SKM-1 treated with dmso at 0.1 percent for 144 hours (cell line): Measurements from ENCODE around the gene PTCHD1.

Source experiments
- DNase-seq: peaks from one replicate; lab custom pipeline; 2025; ENCODE audit not compliant: unreplicated experiment; lab: John Stamatoyannopoulos, UW

The PTCHD1 gene

DNA sequence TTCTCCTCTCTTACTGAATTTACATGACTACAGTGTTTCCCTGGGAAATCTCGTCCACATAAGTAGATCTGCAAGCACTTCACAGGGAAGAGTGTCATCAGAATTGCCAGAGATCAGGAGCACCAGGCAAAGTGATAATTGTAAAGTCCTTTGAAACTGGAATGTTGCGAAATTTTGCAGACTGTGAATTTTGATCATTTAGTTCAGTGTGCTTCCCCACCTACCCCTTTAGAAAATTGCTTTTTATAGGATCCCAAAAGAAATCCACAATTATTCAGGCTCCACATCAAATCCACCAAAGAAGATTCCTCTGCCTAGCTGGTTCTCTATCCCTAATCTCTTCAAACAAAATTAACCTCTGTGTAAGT lies 10.2 kb downstream of the PTCHD1 start:
- no peak for DNase-seq

DNA sequence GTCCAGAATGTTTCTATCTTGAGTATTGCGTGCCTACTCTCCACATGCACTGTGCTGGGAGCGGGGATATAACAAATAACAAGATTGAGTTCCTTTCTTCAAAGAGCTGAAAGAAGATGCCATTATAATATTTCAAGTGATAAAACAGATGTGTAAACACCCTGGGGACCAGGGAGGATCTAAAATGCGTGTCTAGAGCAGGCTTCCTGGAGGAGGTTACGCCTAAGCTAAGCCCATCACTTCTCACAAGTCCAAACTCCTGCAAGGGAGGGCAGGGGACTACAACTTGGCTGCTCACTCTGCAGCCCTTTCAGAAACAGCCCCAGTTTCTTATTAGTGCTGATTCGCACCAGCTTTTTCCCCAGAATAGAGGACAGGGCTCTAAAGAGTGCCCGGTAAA lies 21.5 kb downstream of the PTCHD1 start:
- no peak for DNase-seq

DNA sequence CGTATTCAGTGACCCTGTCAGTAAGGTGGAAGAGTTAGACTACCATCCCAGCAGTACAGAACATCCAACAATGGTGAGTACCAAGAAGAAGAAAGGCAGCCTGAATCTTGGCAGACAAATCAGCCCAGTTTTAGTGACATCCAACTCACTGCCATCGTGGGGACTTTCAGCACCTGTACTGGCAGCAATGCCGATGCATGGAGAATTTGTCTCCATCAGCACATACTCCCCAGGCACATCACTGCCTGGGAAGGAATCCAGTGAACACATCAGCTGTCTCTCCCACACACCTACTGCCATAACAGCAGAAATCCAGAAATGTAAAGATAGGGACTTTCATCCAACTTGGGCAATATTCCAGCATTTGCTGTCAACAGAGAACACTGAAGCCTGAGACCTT lies 29.8 kb downstream of the PTCHD1 start:
- no peak for DNase-seq

DNA sequence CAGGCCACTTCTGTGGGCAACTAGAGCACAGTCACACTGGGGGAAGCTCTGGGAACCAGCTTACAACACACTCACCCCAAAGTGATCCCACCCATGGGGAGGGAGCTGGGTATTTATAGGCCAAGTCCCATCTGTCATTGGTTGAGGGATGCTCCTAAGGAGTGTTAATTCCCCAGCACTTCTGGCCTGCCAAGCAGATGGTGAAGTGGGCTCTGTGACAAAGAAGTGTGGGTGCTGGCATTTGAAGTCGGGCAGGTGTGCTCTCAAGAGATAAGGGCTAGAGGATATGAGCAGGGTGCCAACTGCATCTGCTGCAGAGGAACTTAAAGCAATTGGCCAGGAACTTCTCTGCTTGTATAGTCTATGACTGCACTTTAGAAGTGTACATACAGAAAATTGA lies 30.9 kb downstream of the PTCHD1 start:
- DNase-seq: no peak

DNA sequence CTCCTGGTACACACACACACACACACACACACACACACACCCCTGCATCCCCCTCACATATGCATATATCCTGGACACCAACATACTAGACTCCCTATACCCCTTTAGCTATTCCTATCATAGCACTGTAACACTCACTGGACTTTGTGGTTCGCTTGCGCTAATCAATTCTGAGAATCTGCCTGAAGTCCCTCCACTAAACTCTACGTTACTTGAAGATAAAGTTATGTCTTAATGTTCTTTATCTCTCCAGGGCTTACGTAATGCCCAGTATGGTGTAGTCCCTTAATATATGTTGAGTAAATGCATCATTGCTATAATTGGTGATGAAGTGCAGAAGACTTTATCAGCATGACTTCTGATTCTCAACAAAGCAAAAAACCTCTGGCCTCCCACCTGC lies 32.3 kb downstream of the PTCHD1 start:
- no peak for DNase-seq

DNA sequence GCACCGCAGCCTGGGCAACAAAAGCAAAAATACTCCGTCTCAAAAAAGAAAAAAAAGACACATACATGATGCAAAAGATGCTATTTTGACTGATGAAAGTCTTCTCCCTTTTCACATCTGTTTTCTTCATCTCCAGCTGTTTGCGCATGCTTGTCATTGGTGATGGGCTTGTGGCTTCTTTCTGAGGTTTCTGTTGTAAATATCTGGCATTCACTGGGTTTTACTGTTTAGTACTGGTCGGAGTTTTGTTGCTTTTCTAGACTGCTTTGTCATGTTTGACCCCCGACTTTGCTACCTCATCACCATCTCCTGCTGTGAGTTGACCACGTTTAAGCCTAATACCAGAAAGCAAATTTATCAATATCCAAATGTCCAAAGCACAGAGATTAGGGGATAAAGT lies 34.4 kb downstream of the PTCHD1 start:
- no peak for DNase-seq

DNA sequence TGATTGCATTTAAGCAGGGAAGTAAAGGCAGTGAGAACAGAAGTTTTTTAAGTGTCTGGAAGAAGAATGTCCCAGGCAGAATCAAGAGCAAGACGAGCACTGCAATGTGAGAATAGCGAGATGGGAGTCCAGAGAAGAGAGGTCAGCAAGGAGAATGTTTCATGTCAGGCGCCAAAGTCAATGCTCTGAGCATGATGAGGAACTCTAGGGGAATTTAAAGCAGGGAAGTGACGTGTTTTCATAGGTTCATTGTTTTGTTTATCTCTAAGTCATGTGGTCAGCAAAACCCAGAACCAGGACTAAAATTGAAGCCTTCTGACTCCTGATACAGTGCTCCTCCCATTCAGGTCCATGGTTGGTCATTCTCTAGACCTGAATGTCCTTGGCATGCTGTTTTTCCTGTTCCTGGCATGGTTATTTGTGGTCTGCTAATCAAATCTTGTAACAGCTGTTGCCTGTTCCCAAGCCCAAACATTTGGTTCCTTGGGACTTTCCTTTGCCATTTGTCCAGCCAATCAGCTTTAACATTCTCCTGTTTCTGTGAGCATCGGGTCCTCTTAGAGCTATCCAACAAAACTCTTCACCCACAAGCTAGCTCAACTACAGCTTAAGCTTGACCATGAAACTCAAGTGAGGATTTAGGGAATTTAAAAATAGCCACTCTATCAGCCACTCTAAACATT lies 37.7 kb downstream of the PTCHD1 start:
- no peak for DNase-seq

DNA sequence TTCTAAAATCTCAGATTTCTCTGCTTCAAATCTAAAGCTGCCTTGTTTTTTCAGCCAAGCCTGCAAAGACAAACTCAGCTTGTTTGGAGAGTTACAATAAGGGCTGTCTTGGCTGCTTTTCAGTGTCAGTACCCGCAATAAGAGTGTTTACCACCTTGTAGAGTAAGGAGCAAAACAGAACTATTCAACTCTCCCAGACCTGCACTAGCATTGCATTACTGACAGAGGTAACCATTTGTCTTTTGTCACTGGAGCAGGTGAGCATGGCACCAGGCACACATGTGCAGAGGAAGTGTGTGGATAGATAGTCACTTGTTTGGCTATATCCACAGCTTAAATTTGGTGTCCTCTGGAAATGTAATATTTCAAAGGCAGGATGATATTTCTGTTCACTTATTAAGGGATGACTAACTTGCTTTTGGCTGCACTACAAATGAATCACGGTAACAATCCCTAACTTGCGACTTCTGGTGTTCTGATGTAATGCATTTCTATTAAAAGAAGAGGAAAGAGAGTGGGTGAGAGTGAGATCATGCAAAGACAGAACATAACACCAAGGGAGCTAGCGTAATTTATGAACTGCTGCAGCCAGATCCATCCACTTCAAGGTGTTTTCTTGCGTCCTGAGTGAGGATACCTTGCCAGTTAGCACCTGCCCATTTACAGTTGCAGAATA lies 38.6 kb downstream of the PTCHD1 start:
- DNase-seq: no peak

DNA sequence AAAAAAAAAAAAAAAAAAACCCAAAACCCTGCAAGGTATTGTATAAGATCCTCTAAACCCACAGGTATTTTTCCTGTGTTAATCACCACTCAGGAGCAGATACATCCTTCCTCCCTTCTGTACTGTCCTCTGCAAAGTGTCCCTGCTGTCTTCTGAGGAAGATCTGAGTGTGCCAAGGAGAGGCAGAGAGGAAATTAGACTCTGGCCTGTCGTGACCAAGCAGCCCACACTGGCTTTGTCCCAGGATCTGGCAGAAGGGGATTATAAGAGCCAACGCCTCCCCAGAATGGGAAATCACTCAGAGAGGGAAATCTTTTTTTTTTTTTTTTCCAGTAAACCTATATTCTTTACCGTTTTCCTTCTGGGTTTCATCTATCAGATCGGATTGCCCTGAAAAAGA lies 39.6 kb downstream of the PTCHD1 start:
- no peak for DNase-seq

DNA sequence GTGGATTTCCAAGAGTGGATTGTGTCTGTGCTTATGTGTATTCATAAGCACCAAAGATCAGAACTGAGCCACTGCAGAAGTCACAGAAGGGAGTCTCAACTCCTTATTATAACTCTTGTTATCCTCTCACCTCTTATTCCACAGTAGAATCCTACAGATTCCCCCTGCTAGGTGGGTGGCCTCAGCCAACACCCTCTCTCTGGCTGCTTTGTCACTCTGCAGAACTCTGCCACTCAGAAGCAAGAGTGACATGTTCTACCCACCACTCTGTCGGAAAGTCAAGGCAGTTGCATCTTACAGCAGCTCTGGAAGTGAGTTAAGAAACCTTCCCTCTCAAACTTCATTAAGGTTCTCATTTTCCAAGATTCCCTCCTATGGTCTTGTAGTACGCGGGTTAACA lies 41.9 kb downstream of the PTCHD1 start:
- DNase-seq: no peak

DNA sequence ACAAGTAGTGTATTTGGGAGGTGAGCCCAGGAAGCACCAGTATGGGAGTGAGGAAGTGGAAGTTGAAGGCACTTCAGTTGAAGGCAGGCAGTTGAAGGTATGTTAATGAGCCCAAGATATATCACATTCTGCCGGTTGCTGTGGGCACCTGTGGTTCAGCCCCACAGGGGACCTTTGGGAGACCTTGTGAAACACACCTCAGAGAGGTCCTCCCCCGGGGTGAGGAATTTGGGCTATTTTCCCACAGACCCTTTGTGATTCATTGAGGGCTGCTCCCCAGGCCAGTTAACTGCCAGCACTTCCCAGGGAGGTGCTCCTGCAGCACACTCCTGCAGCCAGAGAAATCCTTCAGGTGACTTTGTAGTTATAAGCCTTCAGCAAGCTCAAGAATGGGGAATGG lies 45.9 kb downstream of the PTCHD1 start:
- no peak for DNase-seq

DNA sequence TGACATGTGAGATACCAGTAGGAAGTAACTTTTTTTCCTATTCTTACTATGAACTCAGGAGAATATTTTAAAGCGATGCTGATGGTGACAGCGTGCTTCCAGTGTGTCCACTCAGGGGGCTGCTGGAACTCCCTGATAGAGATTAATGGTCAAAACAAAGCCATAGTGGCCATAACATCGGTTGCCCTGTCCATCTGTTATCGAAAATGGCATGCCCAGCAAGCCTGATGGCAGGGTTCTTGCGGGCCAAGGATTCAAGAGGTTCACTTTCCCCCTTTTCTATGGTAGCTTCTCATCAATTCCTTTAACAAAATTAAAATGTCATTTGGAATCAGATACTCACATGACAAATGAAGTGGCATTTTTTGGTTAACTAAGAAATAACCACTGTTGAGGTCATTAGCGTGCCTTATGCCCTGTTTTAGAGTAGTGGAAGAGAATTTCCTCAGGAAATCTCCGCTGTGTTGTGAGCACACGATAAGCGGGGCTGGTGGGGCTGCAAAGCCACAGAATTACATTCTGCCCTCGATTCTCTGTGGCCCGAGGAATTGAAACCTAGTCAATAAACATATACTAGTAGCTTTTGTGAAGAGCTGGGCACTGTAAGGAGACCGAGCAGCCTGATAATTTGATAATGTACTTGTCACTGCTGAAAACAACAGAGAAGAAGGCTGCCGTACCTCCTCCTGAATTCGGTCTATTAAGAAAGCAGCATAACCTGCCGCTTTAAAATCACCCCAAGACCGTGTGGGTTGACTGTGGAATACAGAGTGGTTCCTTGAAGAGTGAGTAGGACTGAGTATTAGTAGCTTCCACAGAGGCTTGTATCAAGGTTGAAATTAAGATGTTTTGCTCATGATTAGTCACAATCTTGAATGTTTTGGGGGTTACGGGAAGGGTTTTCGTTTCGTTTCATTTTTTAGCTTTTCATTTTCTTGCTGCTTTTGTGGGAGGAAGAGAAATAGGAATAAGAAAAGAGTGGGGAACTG lies 46.7 kb downstream of the PTCHD1 start:
- DNase-seq: no peak

DNA sequence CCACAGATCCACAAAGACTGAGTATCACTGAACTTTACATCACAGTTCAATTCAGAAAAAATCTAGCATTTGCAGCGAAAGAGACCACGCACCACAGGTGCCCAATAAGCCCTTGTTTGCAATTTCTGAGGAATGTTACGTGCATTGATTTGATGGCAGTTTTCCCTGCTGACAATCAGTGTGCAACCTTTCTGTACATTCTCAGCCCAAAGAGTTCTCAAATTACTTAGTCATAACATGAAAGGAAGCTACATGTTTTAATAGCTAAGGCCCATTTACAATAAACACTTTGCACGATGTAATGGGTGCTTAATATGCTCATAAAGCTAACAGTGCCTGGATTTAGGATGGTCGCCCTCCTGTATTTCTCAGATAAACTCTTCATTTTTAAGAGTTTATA lies 47.9 kb downstream of the PTCHD1 start:
- no peak for DNase-seq

DNA sequence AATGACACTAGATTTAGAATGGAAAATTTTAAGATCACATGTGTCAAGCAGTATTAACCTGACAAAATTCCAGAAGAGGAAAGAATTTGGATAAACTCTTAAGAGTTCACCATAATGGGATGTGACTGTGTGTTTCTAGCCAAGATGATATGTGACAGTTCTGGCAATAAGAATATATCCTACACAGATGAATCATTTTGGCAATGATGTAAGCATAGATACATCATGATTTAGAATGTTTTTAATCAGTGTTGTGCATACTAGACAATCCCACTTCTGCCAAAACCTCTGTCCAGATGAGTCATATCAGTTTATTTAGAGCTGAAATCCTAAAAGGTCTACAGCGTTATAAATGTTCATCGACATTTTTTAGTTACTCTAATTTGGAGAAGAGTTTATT lies 48.8 kb downstream of the PTCHD1 start:
- DNase-seq: no peak

DNA sequence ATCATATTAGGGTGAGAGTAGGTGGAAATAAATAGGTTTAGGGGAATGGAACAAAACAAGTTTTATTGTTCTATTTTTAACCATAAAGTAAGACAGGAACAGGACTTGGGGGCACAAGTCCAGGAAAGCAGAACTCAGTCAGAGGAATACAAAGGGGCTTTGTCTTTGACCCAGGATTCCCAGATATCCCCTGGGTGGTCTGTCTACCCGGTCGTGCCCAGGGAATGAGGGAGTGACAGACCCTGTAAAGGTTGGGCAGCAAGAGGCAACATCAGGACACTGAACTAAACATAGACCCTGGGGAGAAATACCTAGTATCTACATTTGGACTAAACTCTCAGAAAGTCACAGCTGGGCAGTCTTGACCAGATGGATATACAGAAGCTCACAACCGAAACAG lies 50.6 kb downstream of the PTCHD1 start:
- no peak for DNase-seq

DNA sequence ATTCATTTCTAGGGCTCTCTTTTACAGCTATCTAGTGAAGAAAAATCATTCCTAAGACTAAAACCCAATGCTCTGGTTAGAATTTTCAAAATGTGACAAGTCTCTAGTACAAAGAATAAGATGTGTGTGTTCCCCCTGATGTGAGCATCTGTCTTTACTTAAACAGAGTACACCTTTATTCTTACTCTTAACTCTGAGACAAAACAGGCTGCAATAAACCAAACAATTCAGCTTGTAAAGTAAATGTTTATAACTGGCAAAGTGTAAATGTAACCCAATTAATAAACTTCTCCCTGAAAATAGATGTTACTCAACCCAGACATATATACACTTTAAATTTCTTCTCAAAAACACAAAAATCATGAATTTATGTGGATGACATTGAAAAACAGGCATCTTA lies 51.6 kb downstream of the PTCHD1 start:
- DNase-seq: no peak

DNA sequence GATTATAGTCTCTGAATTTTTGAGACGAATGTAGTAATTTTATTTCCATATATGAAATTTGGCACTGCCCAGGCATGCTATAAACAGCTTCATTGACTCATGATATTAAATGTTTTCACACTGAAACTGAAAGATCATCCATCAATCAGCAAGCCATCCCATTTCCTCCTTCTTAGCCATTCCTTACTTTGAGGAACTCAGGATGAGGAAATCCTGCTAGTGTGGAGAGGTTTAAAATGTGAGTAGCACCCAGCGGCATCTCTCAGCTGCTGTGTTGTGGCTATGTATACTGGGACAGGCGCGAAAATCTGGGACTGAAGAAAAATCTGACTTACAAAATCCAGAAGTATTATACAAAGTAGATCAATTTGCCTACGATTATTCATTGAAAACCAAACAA lies 52.1 kb downstream of the PTCHD1 start:
- no peak for DNase-seq

DNA sequence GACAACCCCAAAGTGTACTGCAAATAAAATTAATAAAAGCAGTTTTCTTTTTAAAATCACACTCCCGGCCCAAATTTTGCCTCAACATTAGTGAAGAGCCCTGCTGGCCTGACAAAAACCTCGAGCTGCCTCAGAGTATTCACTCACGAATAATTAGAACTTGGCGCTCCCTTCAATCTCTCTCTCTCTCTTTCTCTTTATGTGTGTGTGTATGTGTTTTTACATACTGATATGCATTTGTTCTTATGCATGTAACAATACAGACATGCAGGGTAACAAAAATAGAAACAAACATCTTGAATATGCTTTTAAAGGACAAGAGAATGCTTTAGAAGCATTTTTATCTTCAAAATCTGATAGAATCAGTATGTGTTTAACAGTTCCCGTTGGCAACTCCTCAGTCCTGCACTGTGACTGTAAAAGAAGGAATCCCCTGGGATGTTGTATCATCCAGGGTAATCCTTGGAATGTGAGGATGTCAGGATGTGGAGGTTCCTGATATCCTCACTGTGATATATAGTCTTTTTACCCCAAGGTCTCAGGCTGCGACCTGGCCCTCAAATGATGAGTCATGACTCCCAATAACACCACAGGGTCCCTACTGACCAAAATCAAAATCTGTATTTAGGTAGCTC lies 53.0 kb downstream of the PTCHD1 start:
- no peak for DNase-seq

DNA sequence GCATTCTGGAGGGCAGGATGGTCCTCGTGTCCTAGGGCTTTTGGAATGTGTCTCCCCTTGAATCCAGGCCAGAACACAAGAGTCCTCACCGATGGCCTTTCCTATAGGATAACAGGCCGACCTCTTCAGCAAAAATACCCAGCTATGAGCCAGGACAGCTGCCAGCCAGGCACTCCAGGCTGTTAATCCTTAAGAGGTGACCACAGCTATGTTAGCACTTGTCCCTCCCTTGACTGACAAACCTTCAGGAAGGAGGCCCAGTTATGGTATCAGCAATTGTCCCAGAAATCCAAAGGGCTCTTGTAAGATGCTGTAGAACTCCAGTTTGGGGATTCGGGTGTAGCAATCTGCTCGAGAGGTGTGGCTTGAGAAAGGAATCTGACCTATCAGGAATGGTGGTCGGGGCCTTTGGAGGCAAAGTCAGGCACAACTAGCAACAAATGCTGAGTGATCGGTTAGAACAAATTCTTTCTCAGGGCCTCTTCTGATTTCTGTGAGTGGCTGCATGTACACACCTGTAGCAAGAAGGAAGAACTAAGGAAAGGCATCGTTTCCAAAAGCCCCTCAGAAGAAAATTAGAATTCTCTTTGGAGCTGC lies 54.6 kb downstream of the PTCHD1 start:
- no peak for DNase-seq

DNA sequence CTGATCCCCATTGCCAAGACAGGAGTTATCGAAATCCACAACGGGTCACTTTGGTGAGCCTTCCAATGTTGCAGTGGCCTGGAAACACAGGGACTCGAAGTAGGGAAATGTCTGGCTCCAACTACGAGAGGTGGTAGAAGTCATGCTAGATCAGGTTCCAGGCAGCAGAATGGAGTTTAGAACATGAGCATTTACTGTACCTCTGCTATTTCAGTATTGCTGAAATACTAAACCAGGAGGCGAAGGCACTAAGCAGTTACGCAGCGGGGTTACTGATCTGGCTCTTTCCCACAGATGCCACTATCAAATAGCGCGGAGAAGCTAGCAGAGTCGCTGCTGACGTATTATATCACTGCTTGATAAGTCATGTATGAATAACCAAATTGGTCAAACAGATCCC lies 56.3 kb downstream of the PTCHD1 start:
- DNase-seq: no peak

DNA sequence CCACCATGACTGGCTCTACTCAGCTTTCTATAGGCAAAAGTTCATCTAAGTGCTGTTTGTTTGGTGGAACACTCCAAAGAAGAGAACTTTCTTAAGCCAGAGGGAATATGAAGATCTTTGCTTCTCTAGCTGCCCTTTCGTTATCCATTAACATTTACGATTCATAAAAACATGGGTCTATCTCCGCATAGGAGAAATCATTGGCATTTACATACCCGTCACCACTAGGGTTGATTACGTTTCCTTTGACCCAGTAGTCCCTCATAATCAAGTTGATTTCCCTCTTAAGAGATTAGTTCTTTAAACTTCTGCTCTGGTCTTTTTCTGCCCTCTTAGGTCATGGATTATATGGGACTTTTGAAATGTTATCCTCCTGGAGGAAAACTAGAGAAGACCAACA lies 57.5 kb downstream of the PTCHD1 start:
- DNase-seq: no peak
